ENCODE measurements around the gene ECSIT. TPM values are rescaled to one million over a fixed set of nuclear protein-coding genes. Genes with fewer than 3 reads are reported as not detected.
A peak's percentile ranks its signal among the peaks of the same experiment; 100 is the strongest.
"Not testable (repeated sequence)": the region's sequence is repeated elsewhere in the genome, so short reads cannot be mapped to it uniquely, and the experiment has no call there.

The ECSIT gene
- total RNA-seq: 10 to 100 TPM; 40.4 to 65.7 (median 57.8) TPM

GRCh38 chr19:11528551-11529341, at the start of gene ECSIT:
Gene ECSIT (minus strand): TSS chr19:11529134. CDS start chr19:11519170, 9,964 bp downstream.
- Histone ChIP-seq H3K27ac (peak within 1 kb of the TSS; percentile 94), H3K4me3 (peak within 1 kb of the TSS; percentile 94), H3K36me3 (no peaks in the 10 kb centered on the region), H3K4me1 (peaks cover 17% of the 10 kb centered on the region), H3K9me3 (no peaks in the 10 kb centered on the region), H3K27me3 (no peaks in the 10 kb centered on the region)
- TF ChIP-seq EP300 (IDR thresholded peaks at IDR 0.05) (no peak), POLR2AphosphoS5 (IDR thresholded peaks at IDR 0.05) (peak in 2 of 3 donors; percentile 53 to 55), CTCF (IDR thresholded peaks at IDR 0.05) (no peak)
- peak; percentile 98 to 99 for DNase-seq (ENCODE audit: low spot score in 2 of 2)
- WGBS: 0% methylated on average over 29 of the region's 47 CpGs

- no CpG with 5 or more reads among the region's 18 CpGs for WGBS
- H3K36me3 ChIP-seq: no peaks in the 10 kb centered on the region
- TF ChIP-seq POLR2A (IDR thresholded peaks at IDR 0.05) (no peak), CTCF (IDR thresholded peaks at IDR 0.05) (no peak)
- peaks cover 3% of the 10 kb centered on the region for H3K27me3 ChIP-seq
- DNase-seq (ENCODE audit: low spot score in 2 of 2): no peak
- peaks cover 37% of the 10 kb centered on the region for H3K4me1 ChIP-seq
- peak within 1 kb of the TSS; percentile 53 for H3K4me3 ChIP-seq
- peak within 1 kb of the TSS; percentile 65 for H3K27ac ChIP-seq
- no peaks in the 10 kb centered on the region for H3K9me3 ChIP-seq
Measured at GRCh38 chr19:11577451-11578257, 48.7 kb upstream of the ECSIT start, which contains the start of gene ACP5. Gene ACP5 (minus strand): TSS chr19:11577645. CDS start chr19:11577317, 328 bp downstream.

- DNase-seq (ENCODE audit: low spot score in 2 of 2): no peak
Measured at GRCh38 chr19:11576227-11576626, 47.3 kb upstream of the ECSIT start.

GRCh38 chr19:11574689-11575088, 45.8 kb upstream of the ECSIT start:
- H3K4me3 ChIP-seq: no peak overlapping the region
- H3K36me3 ChIP-seq: no peaks in the 10 kb centered on the region
- no peak overlapping the region for H3K27ac ChIP-seq
- no peaks in the 10 kb centered on the region for H3K9me3 ChIP-seq
- TF ChIP-seq EP300 (IDR thresholded peaks at IDR 0.05) (no peak), CTCF (IDR thresholded peaks at IDR 0.05) (no peak), POLR2A (IDR thresholded peaks at IDR 0.05) (no peak), POLR2AphosphoS5 (IDR thresholded peaks at IDR 0.05) (no peak)
- 80% methylated on average over 8 of the region's 9 CpGs for whole genome bisulfite sequencing
- peaks cover 3% of the 10 kb centered on the region for H3K27me3 ChIP-seq
- peaks cover 18% of the 10 kb centered on the region for H3K4me1 ChIP-seq
- no peak for DNase-seq (ENCODE audit: low spot score in 2 of 2)

More at GRCh38 chr19:11576227-11576626, 47.3 kb upstream of the ECSIT start:
- no peaks in the 10 kb centered on the region for H3K9me3 ChIP-seq
- H3K27ac ChIP-seq: no peak overlapping the region
- 86% methylated on average over 7 of the region's 15 CpGs for WGBS
- no peak for TF ChIP-seq EP300 (IDR thresholded peaks at IDR 0.05)
- no peaks in the 10 kb centered on the region for H3K36me3 ChIP-seq
- peaks cover 3% of the 10 kb centered on the region for H3K27me3 ChIP-seq
- peaks cover 30% of the 10 kb centered on the region for H3K4me1 ChIP-seq
- H3K4me3 ChIP-seq: no peak overlapping the region

- not testable (repeated sequence) for DNase-seq (ENCODE audit: low spot score in 2 of 2); H3K27ac ChIP-seq; H3K4me3 ChIP-seq; H3K27me3 ChIP-seq; H3K36me3 ChIP-seq; H3K9me3 ChIP-seq
- H3K4me1 ChIP-seq: peaks cover 15% of the 10 kb centered on the region
- 88% methylated on average over 4 of the region's 4 CpGs for WGBS
Measured at GRCh38 chr19:11573763-11574162, 44.8 kb upstream of the ECSIT start.

GRCh38 chr19:11573354-11573753, 44.4 kb upstream of the ECSIT start:
- not testable (repeated sequence) for DNase-seq (ENCODE audit: low spot score in 2 of 2); H3K4me3 ChIP-seq; H3K27ac ChIP-seq; H3K36me3 ChIP-seq; H3K27me3 ChIP-seq; H3K9me3 ChIP-seq
- peaks cover 11% of the 10 kb centered on the region for H3K4me1 ChIP-seq
- 77% methylated on average over 6 of the region's 6 CpGs for WGBS

All from suprapubic skin (tissue), 4 donors.